Measurements from ENCODE around the gene CCDC194. TPM values are rescaled to one million over a fixed set of nuclear protein-coding genes. Genes with fewer than 3 reads are reported as not detected.

The CCDC194 gene
- total RNA-seq, 1 donor from 2014 or later = not detected

- DNase-seq (ENCODE audit: low read depth) (no peak), FAIRE-seq (no peak)
- TF ChIP-seq CTCF (IDR thresholded peaks at IDR 0.05; ENCODE audit: insufficient read depth, low read length, severe bottlenecking) = no peak
- H3K27me3 ChIP-seq (ENCODE audit: control insufficient read depth, insufficient read depth, low read length) = no peaks in the 10 kb centered on the region
- H3K36me3 ChIP-seq (ENCODE audit: control insufficient read depth, insufficient read depth, low read length) = no peaks in the 10 kb centered on the region
- H3K4me3 ChIP-seq (ENCODE audit: low read depth, low read length) = no peak overlapping the region
Measured at GRCh38 chr19:17352608-17353280, 41.3 kb downstream of the CCDC194 start.

- H3K4me3 ChIP-seq (ENCODE audit: low read depth, low read length) = no peak overlapping the region
- TF ChIP-seq CTCF (IDR thresholded peaks at IDR 0.05; ENCODE audit: insufficient read depth, low read length, severe bottlenecking) = no peak
- no peaks in the 10 kb centered on the region for H3K36me3 ChIP-seq (ENCODE audit: control insufficient read depth, insufficient read depth, low read length)
- no peak for DNase-seq (ENCODE audit: low read depth)
- no peak for FAIRE-seq
- H3K27me3 ChIP-seq (ENCODE audit: control insufficient read depth, insufficient read depth, low read length) = no peaks in the 10 kb centered on the region
Measured at GRCh38 chr19:17351815-17352435, 42.1 kb downstream of the CCDC194 start.

GRCh38 chr19:17348700-17349099, 45.3 kb downstream of the CCDC194 start:
- Histone ChIP-seq H3K27me3 (ENCODE audit: control insufficient read depth, insufficient read depth, low read length) (no peaks in the 10 kb centered on the region), H3K36me3 (ENCODE audit: control insufficient read depth, insufficient read depth, low read length) (no peaks in the 10 kb centered on the region), H3K4me3 (ENCODE audit: low read depth, low read length) (no peak overlapping the region)
- DNase-seq (ENCODE audit: low read depth) = peak; percentile 15
- FAIRE-seq = no peak
- TF ChIP-seq CTCF (IDR thresholded peaks at IDR 0.05; ENCODE audit: insufficient read depth, low read length, severe bottlenecking) = no peak

- H3K4me3 ChIP-seq (ENCODE audit: low read depth, low read length) = no peak overlapping the region
- no peaks in the 10 kb centered on the region for H3K36me3 ChIP-seq (ENCODE audit: control insufficient read depth, insufficient read depth, low read length)
- DNase-seq (ENCODE audit: low read depth) (no peak), FAIRE-seq (no peak)
- no peaks in the 10 kb centered on the region for H3K27me3 ChIP-seq (ENCODE audit: control insufficient read depth, insufficient read depth, low read length)
- no peak for TF ChIP-seq CTCF (IDR thresholded peaks at IDR 0.05; ENCODE audit: insufficient read depth, low read length, severe bottlenecking)
Measured at GRCh38 chr19:17347877-17348276, 46.1 kb downstream of the CCDC194 start.

- FAIRE-seq (no peak), DNase-seq (ENCODE audit: low read depth) (no peak)
- no peaks in the 10 kb centered on the region for H3K36me3 ChIP-seq (ENCODE audit: control insufficient read depth, insufficient read depth, low read length)
- TF ChIP-seq CTCF (IDR thresholded peaks at IDR 0.05; ENCODE audit: insufficient read depth, low read length, severe bottlenecking) = no peak
- no peak overlapping the region for H3K4me3 ChIP-seq (ENCODE audit: low read depth, low read length)
- no peaks in the 10 kb centered on the region for H3K27me3 ChIP-seq (ENCODE audit: control insufficient read depth, insufficient read depth, low read length)
Measured at GRCh38 chr19:17347361-17347760, 46.6 kb downstream of the CCDC194 start.
